GM20431 (cell line): ENCODE measurements around the gene GSK3A.

Experiments used
- in situ Hi-C: fragments of 300-500 bp; cut with MseI, MboI; formaldehyde crosslinking; loops from one replicate; pipeline ENCODE4 v1.15.0; 2020; ENCODE audit warnings: low sequenced_read_pairs; ENCODE audit not compliant: unreplicated experiment

Gene GSK3A

GRCh38 chr19:42281146-42281826, 38.9 kb upstream of the GSK3A start:
- in situ Hi-C loops: no loop called here

- in situ Hi-C loops: no loop called here
These were observed 38.4 kb upstream of the GSK3A start for GRCh38 chr19:42280815-42281145.

- in situ Hi-C loops: no loop called here
These were observed 37.8 kb upstream of the GSK3A start for GRCh38 chr19:42279902-42280814.

- in situ Hi-C loops: no loop called here
These were observed 36.9 kb upstream of the GSK3A start for GRCh38 chr19:42279155-42279901.

- in situ Hi-C loops: no loop called here
These were observed 36.2 kb upstream of the GSK3A start for GRCh38 chr19:42278452-42279154.

GRCh38 chr19:42277821-42278451, 35.5 kb upstream of the GSK3A start:
- in situ Hi-C loops: no loop called here

GRCh38 chr19:42276821-42277220, 34.4 kb upstream of the GSK3A start:
- in situ Hi-C loops: no loop called here

GRCh38 chr19:42276284-42276683, 33.9 kb upstream of the GSK3A start:
- in situ Hi-C loops: no loop called here

- in situ Hi-C loops: no loop called here
These were observed 33.1 kb upstream of the GSK3A start for GRCh38 chr19:42275517-42275916.

GRCh38 chr19:42275103-42275502, 32.7 kb upstream of the GSK3A start:
- in situ Hi-C loops: no loop called here

GRCh38 chr19:42274065-42274682, 31.8 kb upstream of the GSK3A start:
- in situ Hi-C loops: no loop called here

GRCh38 chr19:42273407-42274064, 31.1 kb upstream of the GSK3A start:
- in situ Hi-C loops: no loop called here

- in situ Hi-C loops: no loop called here
These were observed 30.6 kb upstream of the GSK3A start for GRCh38 chr19:42272989-42273406.

- in situ Hi-C loops: no loop called here
These were observed 30.1 kb upstream of the GSK3A start for GRCh38 chr19:42272535-42272897.

GRCh38 chr19:42271861-42272534, 29.6 kb upstream of the GSK3A start:
- in situ Hi-C loops: no loop called here

GRCh38 chr19:42271045-42271419, 28.6 kb upstream of the GSK3A start:
- in situ Hi-C loops: no loop called here

GRCh38 chr19:42270346-42271044, 28.1 kb upstream of the GSK3A start:
- in situ Hi-C loops: no loop called here
